Activated effector memory CD4-positive, alpha-beta T cell treated with anti-CD3 and anti-CD28 coated beads, Interleukin-2, amount 50 U/mL, for 16 hours (primary cell): Measurements from ENCODE around the gene OXER1.

ENCODE experiments used
- DNase-seq: peaks from one replicate; pipeline ENCODE4 v3.0.0-alpha.2; 2020

OXER1 gene

GRCh38 chr2:42768706-42769256 is 4.8 kb upstream of the OXER1 start:
- no peak for DNase-seq

GRCh38 chr2:42767899-42768705 is 4.2 kb upstream of the OXER1 start:
- no peak for DNase-seq

GRCh38 chr2:42767080-42767898 is 3.4 kb upstream of the OXER1 start:
- no peak for DNase-seq

DNA sequence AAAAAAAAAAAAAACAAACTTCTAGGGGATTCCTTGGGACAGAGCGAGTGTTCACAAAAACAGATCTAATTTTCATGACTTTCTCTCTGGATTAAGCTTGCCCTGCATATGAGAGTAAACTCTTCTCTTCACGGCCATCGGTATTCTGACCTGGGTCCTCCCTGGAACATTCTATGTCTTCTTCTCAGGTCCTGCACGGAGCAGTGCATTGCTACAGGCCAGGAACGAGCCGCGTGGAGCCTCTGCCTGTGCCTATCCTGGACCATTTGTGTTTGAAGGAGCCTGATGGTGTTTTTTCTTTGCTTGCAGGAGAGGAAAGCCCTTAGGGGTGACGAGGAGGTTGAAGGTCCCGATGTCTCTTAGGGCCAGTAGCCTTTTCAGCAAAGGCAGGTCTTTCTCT is 1.8 kb upstream of the OXER1 start:
- DNase-seq: no peak

DNA sequence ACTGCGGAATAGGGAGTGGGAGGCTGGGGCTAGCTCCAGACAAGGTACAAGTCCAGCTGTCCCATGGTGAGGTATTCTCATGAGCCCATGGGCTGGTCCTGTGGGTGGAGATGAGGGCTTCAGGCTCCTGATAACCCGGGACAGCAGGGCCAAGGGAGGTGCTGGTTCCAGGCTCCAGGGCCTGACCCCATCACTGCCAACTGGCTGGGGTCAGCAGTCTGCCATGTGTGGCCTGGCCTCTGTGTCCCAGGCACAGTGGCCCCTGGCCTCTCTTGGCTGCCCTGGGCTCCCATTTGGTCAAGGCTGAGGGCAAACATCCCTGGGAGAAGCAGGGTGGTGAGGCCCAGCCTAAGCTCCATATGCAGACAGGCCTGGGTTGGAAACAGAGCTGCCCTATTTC is 966 bp upstream of the OXER1 start:
- no peak for DNase-seq

DNA sequence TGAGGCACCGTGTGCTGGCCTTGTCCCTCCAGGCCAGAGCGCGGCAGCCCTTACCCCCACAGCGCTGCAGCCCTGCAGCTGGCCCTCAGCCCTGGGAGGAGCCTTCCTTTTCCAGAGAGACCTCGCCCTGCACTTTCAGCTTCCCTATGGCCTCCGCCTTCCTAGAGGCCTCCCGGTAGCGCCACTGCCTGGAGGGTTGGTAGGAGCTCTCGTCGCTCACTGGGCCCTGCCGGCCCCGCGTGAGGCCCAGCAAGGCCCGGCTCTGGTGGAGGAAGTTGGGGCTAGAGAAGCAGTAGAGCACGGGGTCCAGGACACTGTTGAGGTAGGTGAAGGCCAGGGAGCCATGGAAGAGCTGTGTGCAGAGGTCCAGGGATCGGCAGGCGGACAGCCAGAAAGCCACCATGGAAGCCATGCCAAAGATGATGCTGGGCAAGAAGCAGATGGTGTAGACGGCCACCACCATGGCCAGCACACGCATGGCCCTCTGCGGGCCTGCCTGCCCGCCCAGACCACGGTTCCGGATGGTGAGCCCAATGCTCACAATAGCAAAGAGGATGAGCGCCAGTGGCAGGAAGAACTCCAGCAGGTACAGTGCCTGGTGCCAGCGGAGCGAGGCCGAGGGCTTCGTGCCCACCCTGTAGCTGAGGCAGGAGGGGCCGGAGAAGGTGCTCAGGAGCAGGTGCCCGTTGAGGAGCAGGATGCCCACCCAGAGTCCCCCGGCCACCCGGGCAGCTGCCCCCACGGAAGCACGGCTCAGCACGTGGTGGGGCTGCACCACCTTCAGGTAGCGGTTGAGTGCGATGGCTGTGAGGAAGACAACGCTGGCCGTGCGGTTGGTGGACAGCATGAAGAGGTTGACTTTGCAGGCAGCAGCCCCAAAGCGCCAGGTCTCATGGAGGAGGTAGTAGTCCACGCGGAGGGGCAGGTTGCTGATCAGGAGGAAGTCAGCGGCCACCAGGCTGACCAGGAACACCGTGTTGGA is 821 bp downstream of the OXER1 start:
- no peak for DNase-seq

- no peak for DNase-seq
Measured at GRCh38 chr2:42762155-42762554, 1.8 kb downstream of the OXER1 start.

GRCh38 chr2:42761554-42761953 is 2.4 kb downstream of the OXER1 start:
- DNase-seq: no peak

GRCh38 chr2:42758751-42759150 is 5.2 kb downstream of the OXER1 start:
- DNase-seq: no peak

DNA sequence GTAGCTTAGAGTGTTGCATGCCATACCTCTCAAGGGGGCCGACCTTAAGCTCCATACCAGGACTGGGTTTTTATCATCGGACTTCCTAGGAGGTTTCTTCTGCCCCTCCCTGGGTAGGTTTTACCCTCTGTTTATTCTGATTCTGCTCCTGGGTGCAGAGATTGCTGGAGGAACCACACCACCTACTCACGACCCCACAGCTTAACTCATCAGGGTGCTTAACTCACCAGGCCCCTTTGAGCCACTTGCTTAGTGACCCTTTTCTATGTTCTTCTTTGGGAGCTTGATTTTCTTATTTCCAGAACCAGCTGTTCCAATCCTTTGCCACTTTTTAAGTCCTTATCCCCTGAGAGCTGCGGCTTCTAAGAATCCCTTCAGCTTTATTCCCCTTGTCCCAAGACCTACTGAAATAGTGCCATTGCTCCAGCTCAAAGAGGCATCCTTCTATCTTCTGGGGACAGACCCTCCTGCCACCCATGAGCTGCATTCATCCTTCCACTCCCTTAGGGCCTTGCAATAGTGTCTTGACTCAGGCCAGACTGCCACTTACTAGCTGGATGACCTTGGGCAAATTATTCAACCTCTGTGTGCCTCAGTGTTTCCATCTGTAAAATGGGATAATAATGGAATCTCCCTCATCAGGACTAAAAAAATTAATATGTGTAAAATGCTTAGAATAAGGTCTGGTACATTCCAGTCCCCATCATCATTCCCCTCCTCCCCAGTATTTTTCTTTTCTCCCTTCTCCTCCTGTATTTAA is 5.8 kb downstream of the OXER1 start:
- DNase-seq: no peak

DNA sequence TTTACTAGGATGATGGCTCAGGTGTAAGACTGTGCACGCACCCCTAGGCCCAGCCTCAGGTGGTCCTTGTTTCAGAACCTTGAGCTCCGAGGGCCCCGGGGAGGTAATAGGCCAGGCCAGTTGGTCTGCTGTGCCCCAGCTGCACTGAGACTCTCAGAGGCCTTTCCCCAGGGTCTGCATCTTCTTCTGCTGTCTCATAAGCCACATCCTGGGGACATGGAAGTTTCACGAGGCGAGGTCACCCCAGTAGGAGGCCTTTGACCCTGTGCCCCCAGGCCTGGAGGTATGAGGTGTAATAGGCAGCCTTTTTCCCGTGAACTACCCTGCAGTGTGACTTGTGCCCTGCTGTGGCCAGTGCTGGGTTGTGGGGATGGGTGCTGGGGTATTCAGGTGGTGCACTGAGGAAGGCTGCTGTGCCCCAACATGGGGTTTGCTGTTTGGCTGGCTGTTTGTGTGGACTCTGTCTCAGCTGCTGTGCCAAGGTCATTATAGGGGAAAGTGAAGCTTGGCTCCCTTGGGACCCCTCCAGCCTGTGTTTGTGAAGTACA is 6.9 kb downstream of the OXER1 start:
- no peak for DNase-seq

- DNase-seq: no peak
Measured at GRCh38 chr2:42756150-42756775, 7.7 kb downstream of the OXER1 start.

DNA sequence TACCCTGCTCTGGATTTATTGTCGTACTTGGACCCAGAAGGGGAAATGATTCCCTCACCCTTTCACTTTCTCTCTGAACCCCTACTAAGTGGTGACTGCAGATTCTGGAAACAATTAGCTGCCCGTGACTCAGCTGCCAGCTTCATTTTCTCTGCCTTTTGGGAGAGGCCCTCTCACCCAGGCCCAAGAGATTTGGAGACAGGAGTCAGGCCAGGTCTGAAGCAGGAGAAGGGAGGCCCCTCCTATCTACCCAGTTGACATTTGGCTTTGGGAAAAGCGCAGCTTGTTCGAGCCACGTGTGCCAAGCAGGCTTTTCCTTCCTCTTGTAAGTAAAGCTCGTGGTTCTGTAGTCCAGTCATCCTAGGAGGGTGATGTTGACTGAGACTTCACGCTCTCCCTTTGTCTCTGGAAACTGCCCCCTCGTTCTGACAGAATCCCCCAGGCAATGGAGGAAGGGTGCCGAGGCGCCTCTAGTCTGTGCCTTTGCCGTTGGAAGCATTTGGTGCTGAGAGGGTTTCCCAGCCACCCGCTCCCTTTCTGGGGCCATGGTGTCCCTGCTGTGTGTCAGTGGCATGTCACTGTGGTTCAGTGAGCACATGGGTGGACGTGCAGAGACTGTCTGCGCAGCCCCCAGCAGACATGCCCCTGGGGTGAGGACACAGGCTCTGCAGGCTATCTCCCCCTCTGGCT is 8.6 kb downstream of the OXER1 start:
- no peak for DNase-seq

- no peak for DNase-seq
Measured at GRCh38 chr2:42754776-42755140, 9.2 kb downstream of the OXER1 start.

DNA sequence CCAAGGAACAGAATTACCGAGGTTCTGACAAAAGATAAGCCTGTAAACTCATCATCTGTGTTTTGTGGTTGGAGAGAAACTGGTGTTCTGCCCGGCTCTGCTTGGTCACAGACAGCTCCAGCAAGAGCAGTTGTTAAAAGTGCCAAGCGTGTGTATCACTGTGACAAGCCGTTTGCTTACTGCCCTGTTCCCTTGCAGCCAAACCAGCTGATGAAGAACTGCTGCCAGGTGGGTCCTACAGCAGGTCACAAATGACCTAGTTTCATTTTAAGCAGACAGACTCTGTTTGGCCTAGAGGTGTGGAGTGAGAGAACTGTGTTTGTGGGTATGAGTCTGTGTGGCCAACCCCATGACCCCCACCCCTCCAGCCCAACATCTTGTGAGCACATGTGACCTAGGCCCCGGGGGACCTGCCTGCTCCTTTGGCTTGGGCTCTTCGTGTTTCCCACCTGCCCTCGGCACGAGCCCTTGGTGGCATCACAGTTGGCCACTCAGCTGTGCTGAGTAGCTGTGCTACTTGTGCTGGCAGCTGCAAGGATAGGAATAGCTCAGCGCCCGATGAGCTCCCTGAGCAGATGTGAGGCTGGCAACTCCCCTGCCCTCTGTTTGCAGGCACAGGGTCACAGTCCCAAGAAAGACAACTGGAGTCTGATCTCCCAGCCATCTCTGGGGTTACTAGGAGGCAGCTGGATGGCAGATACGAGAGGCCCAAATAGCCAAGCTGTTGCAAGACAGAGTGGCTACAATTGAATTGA is 9.7 kb downstream of the OXER1 start:
- no peak for DNase-seq

DNA sequence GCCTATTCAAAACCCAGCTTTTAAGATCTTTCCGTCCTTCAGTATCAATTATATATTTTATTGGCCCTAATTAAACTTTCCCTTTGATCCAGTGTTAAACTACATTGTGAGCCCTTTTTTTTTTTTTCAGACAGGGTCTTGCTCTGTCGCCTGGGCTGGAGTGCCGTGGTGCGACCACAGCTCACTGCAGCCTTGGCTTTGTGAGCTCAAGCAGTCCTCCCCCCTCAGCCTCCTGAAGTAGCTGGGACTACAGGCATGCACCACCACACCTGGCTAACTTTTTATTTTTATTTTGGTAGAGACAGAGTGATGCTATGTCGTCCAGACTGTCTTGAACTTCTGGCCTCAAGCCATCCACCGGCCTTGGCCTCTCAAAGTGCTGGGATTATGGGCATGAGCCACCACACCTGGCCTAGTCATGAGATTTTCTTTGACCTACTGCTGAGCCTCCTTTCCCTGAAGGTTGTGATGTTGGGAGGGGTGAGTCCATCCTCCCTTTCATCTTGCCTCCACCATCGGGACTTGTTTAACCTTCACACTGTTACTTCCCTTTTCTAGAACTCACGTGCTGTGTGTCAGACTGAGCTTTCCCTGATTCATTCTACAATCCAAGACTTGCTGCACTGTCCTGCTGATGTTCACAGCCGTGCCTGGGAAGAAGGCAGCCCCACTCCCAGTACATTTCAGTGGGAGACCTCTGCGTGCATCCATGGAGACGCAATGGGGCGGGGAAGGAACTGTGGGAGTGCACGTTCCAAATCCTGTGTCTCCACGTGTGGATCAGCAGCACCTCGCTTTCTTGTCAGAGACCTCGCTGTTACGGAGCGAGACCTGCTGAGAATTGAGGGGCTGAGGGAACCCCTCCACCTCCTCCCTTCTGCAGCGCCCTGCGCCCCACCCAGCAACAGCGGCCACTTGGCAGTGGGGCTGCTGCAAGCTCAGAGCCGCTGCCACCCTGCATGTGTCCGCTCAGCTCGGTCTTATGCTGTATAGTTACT is 10.8 kb downstream of the OXER1 start:
- no peak for DNase-seq

DNA sequence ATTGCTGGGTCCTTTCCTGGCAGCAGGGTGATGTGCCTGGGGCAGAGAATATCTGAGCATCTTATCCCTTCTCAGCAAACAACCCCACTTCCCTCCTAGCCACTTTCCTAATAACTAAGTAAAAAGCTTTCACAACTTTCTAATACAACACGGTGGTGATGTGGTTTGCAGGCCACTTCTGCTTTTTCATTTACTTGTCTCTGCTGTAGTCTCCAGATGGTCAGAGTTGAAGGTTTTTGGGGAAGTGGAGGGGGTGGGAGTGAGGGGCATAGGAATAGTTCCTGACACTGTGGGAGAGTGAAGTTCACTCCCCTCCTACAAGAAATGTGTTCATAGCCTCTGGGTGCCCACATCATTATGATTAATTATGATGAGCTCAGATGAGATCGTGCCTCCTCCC is 11.6 kb downstream of the OXER1 start:
- no peak for DNase-seq

GRCh38 chr2:42748840-42749239 is 15.1 kb downstream of the OXER1 start:
- no peak for DNase-seq

DNA sequence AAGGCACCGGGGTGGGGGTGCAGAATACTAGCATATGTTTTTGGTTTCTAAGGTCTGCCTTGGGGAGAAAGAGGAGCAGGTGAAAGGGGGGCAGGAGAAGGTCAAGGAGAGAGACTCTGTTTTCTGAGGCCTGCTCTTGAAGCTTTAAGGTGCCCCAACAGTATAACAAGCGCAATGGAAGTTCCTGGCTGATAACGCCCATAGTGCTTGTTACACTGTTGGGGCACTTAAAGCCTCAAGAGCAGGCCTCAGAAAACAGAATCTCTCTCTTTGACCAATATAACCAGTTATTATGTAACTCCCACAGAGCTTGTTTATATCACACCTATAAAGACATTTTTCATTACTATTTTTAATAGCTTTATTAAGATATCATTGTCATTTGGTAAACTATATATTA is 16.5 kb downstream of the OXER1 start:
- DNase-seq: no peak
